NCI-H69 (cell line): ENCODE results near the gene CCDC12.

Source experiments
- DNase-seq: peaks from one replicate; lab custom pipeline; 2025; lab: John Stamatoyannopoulos, UW

CCDC12 gene

DNA sequence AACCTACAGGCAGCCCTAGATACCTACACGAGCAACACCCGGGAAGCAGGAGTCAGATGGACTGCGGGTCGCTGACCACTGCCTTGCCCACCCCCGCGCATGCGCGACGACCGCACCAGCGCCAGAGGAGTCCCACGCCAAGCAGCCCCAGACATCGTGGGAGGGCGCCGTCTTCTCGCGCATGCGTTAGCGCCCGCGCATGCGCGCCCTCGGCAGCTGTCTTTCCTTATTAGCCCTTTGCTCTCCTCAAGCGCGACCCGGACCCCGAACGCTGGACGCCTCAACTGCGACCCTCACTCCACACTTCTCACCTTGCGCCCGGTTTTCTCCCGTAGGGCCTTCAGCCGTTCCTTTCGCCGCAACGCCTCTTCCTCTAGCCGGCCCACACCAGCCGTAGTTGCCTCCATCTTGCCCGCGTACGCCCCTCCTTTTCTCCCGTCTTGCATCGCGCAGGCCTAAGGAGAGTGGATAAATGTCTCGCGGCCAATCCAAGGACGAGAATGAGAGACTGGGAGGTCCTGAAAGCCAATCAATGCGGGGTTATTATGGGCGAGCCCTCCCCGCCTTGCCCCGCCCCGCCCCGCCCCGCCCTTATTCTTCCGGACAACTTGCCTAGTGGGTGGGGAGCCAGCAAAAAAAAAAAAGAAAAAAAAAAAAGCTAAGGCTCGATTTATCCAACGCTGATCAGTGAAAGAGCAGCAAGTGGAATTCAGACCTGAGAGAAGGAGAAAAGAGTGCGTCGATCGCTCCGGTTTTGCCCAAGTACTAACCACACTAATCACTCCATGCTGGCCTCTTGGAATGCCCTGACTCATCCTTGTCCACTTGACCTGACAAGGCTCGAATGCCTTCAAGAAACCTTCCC lies at the start of gene CCDC12:
Gene CCDC12 (minus strand): TSS at position 420 of the 865 bp plus-strand sequence. CDS start 13 bp downstream, at position 407.
- DNase-seq: peak; percentile 95

DNA sequence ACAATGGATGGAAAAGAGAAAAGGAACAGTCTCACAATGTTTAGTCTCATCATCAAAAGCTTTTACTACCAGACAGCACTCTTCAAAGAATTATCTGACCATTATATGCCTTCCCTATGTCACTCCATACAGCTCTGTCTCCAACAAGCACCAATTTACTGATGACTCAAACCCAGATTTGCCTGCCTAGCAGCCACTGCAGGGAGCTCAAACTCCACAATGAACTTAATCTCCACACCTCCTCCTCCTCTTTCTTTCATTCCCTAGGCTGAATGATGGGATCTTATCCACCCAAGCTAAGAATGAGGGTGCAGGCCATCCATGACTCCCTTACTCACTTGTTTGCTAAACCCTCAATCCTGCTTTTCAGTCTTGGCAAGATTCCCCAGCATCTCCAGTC lies 48.4 kb upstream of the CCDC12 start:
- no peak for DNase-seq

GRCh38 chr3:47022641-47023071 lies 46.1 kb upstream of the CCDC12 start:
- DNase-seq: peak; percentile 80

DNA sequence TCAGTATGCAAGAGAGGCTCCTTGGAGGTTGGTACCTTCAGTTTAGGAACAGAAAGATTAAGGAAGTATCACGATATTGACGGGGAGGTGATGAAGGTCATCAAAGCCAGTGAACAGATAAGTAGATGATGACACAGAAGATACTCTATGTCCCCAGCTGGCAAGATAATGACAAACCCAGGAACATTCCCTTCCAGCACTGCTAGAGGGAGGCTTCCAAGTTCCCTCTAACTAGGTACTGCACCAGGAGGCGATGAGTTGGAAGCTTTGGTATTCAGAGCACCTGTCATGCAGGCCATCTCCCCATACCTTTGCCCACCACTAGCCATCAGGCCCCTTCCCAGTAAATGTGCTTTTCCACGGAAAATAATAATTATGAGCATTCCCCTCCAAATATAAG lies 43.8 kb upstream of the CCDC12 start:
- DNase-seq: no peak

GRCh38 chr3:47019201-47019600 lies 42.7 kb upstream of the CCDC12 start:
- DNase-seq: no peak

GRCh38 chr3:47018269-47018611 lies 41.7 kb upstream of the CCDC12 start:
- no peak for DNase-seq

GRCh38 chr3:47017504-47018268 lies 41.1 kb upstream of the CCDC12 start:
- DNase-seq: no peak

DNA sequence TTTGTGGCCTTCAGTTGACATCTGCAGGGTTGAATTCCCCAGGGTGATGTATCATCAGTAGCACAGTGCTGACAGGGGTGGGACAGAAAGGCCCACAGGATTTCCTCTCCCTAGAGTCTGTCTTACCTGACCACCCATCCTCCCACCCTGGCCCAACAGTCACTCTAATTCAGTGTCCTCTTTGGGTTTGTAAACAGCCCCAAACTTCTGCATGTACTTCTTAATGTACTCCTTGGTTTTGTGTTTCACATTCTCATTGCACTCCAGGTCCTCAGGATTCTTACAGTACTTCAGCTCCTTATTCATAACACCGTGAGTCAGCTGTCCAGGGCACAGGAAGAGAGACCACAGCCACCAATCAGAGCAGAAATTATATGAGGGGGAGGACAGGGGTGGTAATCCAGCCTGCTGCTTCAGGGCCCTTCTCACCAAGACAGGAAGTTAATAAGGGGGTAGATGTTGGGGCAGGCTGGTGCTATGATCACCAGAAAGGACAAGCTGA lies 40.4 kb upstream of the CCDC12 start:
- no peak for DNase-seq

DNA sequence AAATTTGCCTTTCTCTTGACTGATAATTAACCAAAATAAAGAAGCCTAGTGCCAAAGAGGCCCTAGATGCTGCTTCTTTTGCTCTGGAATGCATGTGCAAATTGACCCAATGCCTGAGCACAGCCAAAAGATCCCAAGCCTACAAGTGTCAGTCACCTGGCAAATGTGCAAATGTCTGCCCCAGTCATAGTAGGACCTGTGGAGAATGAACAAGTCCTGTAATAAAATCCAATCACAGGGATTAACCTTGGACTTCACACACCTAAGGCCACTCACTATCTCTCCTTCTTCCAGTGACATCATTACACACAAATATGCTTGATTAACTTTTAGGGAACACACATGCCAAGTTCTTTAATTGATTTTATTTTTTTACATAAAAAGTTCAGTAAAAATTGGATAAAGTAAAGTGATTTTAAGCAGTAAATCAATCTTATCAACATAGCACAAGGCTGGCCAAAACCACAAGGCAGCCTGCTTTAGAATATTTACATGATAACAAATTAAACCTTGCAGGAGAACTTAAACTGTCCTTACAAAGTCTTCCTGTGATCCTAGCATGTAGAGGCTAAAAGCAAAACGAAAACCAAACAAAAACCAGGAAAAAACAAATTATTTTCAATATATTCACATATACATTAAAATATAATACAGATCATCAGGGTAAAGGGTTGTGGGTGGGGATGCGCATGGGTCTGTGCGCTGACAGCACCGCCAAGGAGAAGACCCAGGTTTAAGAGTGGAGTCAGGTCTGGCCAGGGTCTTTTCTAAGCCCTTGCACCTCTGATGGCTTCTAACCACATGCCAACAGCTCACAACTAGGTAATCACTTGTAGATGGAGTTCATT lies 39.8 kb upstream of the CCDC12 start:
- no peak for DNase-seq

GRCh38 chr3:47015151-47015550 lies 38.6 kb upstream of the CCDC12 start:
- no peak for DNase-seq

- DNase-seq: no peak
These were observed 37.5 kb upstream of the CCDC12 start for GRCh38 chr3:47014036-47014435.

DNA sequence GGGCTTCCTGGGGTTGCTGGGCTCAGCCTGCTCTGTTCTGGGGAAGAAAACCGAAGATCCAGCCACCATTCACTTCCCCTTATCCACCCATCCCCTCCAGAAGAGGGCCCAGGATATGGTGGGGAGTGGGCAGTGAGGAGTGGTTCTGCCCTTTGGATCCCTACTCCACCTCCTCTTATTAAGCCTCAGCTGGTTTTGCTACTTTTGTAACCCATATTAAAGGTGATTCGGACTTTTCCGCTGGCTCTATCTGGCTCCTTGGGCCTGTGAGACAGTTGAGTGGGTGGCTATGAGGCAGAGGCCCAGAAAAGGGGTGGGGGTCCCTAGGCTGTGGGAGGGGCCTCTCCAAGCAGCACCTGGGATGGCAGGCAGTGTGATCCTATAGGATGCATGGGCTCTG lies 36.7 kb upstream of the CCDC12 start:
- no peak for DNase-seq

DNA sequence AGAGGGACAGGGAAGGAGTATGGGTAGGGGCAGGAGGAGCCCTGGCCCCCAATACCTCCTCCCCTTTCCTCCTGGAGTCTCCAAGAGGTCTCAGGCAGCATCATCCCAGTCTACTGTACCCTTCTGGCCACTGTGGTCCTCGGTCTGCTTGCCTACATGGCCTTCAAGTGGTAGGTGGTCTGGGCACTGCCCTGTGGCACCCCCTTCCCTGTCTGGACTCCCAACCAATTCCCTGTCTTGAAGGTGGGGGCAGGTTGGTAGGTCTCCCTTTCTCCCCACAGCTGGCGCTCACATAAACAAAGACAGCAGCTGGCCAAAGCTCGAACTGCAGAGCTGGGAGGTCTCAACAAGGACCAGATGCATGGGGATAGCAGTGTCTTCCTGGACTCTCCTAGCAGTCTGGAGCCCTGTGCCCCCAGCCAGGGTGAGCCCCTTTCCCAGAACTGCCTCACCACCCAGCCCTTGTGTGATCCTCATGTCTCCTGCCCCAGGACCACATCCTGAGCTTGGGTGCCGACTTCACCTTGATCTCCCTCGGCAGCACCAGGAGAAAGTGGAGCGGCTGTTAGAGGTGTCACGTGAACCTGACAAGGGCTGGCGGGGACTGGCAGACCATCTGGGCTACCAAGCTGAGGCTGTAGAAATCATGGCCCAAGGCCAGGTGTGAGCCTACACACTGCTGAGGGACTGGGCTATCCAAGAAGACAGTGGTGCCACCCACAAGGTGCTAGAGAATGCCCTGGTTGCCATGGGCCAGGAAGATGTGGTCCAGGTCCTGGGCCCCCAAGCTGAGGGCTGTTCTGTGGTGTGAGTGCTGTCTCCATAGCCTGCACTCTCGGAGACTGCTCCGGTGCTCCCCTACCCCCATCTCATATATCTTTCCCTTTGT lies 36.0 kb upstream of the CCDC12 start:
- no peak for DNase-seq

DNA sequence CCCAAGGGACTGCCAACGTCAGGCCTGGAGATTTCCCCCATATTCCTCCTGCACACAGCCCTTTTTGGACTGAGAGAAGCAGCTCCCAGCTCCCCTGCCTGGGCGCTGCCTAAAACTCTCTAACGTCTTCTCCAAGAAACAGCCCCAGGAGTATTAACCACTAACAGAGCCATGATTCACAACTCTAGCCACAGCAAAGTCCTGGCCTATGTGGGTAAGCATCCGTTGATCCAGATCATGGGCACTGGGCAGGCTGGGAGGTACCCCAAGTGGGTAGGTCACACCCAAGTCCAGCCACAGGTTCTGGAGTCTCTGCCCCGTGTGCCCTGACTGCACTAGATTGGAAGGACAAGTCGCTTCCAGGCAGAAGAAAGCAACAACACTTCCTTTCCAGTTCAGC lies 34.8 kb upstream of the CCDC12 start:
- DNase-seq: no peak

- DNase-seq: no peak
These were observed 34.4 kb upstream of the CCDC12 start for GRCh38 chr3:47010910-47011309.

GRCh38 chr3:47010111-47010712 lies 33.7 kb upstream of the CCDC12 start:
- no peak for DNase-seq

DNA sequence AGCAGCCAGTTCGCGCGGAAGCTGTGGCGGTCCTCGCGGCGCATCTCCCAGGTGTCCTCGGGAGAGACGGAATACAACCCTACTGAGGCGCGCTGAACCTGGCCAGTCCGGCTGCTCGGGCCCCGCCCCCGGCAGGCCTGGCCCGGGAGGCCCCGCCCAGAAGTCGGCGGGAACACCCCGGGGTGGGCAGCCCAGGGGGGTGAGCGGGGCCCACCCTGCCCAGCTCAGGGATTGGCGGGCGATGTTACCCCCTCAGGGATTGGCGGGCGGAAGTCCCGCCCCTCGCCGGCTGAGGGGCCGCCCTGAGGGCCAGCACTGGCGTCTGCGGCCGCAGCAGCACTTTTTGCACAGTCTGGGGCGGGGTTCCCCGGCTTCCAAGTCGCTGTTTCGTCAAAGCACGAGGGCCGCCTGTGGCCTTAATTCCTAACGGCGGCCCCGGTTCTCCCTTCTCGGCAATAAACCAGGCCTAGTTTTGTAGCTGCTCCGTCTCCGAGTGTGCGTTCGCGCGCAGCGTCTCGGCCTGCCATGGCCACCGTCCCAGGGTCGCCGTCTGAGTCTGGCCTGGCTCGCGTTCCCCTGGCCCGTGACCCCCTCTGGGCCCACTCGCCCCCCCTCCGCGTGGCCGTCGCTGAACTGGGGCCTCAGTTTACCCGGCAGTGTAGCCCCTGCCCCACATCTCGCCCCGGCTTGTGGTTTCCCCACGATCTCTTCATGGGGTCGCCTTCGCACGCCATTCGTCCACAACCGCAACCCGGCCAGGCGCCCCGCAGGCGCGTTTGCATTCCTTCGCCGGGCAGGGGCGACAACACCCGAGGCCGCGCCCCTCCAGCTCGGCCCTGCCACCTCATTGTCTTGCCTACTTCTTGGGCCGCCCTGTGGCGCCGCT lies 32.9 kb upstream of the CCDC12 start:
- DNase-seq: peak; percentile 77

DNA sequence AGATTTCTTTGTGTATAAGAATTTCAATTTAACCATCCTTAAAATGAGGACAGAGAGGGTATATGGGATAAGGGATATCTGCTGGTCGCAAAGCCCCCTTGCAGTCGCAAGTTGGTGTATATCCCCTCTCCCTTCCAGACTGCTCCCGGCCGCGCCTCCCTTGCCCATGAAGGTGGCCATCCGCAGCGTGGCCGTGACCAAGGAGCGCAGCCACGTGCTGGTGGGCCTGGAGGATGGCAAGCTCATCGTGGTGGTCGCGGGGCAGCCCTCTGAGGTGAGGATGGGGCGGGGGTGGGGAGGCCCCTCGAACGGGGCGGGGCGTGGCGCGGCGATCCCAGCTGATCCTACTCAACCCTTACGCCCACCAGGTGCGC lies 32.3 kb upstream of the CCDC12 start:
- no peak for DNase-seq

DNA sequence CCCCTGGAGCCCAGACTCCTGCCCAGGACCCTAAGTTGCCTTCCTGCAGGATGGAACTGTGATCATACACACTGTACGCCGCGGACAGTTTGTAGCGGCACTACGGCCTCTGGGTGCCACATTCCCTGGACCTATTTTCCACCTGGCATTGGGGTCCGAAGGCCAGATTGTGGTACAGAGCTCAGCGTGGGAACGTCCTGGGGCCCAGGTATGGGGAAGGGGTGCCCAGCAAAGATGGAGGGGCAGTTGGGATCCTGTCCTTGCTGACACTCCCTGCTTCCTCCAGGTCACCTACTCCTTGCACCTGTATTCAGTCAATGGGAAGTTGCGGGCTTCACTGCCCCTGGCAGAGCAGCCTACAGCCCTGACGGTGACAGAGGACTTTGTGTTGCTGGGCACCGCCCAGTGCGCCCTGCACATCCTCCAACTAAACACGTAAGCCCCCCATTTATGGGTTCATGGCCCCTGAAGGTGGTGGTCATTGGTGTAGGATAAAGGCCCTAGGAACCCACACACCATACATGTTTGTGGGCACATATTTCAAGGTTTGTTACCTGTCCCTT lies 31.8 kb upstream of the CCDC12 start:
- no peak for DNase-seq
